OCI-LY1 (cell line): ENCODE results near the gene TMEM100.

Experiments used
- EZH2 ChIP-seq: fragments of 200-600 bp; sonication (generic), shearing (Covaris generic); IDR thresholded peaks from 2 replicates; pipeline ENCODE4 v1.8.0; 2017; ENCODE audit warnings: borderline replicate concordance, mixed run types, mild to moderate bottlenecking, antibody characterized with exemption, low read length, moderate library complexity, mixed read lengths
- TF ChIP-seq, protein P1 (sequence below): fragments of 200-600 bp; sonication (generic), shearing (Covaris generic); IDR thresholded peaks from 2 replicates; pipeline ENCODE4 v1.5.1; 2017; ENCODE audit warnings: mild to moderate bottlenecking, antibody characterized with exemption, low read length, moderate library complexity, mixed read lengths

- TF ChIP-seq, protein P1, sequence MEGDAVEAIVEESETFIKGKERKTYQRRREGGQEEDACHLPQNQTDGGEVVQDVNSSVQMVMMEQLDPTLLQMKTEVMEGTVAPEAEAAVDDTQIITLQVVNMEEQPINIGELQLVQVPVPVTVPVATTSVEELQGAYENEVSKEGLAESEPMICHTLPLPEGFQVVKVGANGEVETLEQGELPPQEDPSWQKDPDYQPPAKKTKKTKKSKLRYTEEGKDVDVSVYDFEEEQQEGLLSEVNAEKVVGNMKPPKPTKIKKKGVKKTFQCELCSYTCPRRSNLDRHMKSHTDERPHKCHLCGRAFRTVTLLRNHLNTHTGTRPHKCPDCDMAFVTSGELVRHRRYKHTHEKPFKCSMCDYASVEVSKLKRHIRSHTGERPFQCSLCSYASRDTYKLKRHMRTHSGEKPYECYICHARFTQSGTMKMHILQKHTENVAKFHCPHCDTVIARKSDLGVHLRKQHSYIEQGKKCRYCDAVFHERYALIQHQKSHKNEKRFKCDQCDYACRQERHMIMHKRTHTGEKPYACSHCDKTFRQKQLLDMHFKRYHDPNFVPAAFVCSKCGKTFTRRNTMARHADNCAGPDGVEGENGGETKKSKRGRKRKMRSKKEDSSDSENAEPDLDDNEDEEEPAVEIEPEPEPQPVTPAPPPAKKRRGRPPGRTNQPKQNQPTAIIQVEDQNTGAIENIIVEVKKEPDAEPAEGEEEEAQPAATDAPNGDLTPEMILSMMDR: no peak
- TF ChIP-seq EZH2: no peak
Measured at GRCh38 chr17:55693254-55694216, 29.1 kb downstream of the TMEM100 start.
